OCI-LY1 (cell line): ENCODE measurements around the gene AP3B2.

Experiments used
- CTCF ChIP-seq: fragments of 200-600 bp; sonication (generic), shearing (Covaris generic); IDR thresholded peaks from 2 replicates; pipeline ENCODE4 v1.5.1; 2017; ENCODE audit warnings: mild to moderate bottlenecking, antibody characterized with exemption, low read length, moderate library complexity, mixed read lengths
- EZH2 ChIP-seq: fragments of 200-600 bp; sonication (generic), shearing (Covaris generic); IDR thresholded peaks from 2 replicates; pipeline ENCODE4 v1.8.0; 2017; ENCODE audit warnings: borderline replicate concordance, mixed run types, mild to moderate bottlenecking, antibody characterized with exemption, low read length, moderate library complexity, mixed read lengths

GRCh38 chr15:82692171-82692570, 17.5 kb downstream of the AP3B2 start:
- TF ChIP-seq CTCF (no peak), EZH2 (no peak)
